ENCODE results near the gene ETV3.

DNA sequence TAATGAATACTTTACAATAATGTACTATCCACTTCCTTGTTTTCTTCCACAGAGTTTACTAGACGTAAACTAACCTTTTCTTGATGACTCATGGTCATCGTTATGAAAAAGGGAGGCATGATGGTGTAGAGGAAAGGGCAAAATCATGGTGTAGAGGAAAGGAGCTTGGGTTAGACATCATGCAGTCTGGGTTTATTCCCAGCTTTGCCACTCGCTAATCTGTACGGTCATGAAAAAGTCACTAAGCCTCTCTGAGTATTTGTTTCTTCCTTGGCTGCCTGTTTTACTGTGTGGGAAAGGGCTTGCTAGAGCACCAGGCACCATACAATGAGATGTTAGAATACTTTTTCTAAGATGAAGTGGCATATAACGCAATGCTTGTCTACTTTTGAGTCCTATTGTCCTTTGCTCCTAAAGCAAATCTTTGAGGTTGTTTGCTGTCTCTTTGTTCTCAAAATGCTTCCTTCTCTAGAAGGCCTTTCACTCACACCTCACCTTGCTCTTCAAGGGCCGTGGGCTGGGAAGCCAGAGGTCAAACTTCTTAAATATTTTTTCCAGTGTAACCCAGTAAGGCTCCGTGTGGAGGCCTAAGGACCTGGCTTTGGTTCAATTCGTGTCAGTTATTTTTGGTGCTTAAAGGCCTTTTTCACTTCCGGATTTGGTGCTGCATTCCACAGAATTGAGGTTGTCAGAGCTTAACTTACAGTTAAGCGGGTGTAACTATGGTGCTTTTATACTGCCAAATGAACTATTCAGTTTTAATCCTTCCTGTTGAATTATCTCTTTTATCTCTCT is 9.9 kb upstream of the ETV3 start:
- TF ChIP-seq CTCF (IDR thresholded peaks at IDR 0.05), result no peak
- no peak for TF ChIP-seq POLR2AphosphoS5 (IDR thresholded peaks at IDR 0.05; ENCODE audit: low read depth, low read length)
- TF ChIP-seq, protein P1, sequence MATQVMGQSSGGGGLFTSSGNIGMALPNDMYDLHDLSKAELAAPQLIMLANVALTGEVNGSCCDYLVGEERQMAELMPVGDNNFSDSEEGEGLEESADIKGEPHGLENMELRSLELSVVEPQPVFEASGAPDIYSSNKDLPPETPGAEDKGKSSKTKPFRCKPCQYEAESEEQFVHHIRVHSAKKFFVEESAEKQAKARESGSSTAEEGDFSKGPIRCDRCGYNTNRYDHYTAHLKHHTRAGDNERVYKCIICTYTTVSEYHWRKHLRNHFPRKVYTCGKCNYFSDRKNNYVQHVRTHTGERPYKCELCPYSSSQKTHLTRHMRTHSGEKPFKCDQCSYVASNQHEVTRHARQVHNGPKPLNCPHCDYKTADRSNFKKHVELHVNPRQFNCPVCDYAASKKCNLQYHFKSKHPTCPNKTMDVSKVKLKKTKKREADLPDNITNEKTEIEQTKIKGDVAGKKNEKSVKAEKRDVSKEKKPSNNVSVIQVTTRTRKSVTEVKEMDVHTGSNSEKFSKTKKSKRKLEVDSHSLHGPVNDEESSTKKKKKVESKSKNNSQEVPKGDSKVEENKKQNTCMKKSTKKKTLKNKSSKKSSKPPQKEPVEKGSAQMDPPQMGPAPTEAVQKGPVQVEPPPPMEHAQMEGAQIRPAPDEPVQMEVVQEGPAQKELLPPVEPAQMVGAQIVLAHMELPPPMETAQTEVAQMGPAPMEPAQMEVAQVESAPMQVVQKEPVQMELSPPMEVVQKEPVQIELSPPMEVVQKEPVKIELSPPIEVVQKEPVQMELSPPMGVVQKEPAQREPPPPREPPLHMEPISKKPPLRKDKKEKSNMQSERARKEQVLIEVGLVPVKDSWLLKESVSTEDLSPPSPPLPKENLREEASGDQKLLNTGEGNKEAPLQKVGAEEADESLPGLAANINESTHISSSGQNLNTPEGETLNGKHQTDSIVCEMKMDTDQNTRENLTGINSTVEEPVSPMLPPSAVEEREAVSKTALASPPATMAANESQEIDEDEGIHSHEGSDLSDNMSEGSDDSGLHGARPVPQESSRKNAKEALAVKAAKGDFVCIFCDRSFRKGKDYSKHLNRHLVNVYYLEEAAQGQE (IDR thresholded peaks at IDR 0.05; ENCODE audit: insufficient read depth in 1 of 2, low read depth in 2 of 2, low read length in 1 of 2), result no peak

All from Panc1 (cell line).